Brain microvascular endothelial cell (primary cell): ENCODE results near the gene USP32.

Experiments
- DNase-seq: peaks from one replicate; pipeline ENCODE4 v3.0.0-alpha.2; 2020
- H3K27ac ChIP-seq: fragments of 250-450 bp; sonication (Bioruptor Pico); 2 replicates; pipeline ENCODE4 v1.5.1; 2020; ENCODE audit warnings: mild to moderate bottlenecking, moderate library complexity
- H3K27me3 ChIP-seq: fragments of 250-450 bp; sonication (Bioruptor Pico); replicated peaks from 2 replicates; pipeline ENCODE4 v1.5.1; 2020; ENCODE audit warnings: mild to moderate bottlenecking
- H3K36me3 ChIP-seq: fragments of 250-450 bp; sonication (Bioruptor Pico); replicated peaks from 2 replicates; pipeline ENCODE4 v1.5.1; 2020; ENCODE audit warnings: mild to moderate bottlenecking
- H3K4me3 ChIP-seq: 2 replicates; pipeline ENCODE4 v1.5.1; 2011; ENCODE audit warnings: low read depth, mild to moderate bottlenecking, control low read depth, low read length, moderate library complexity
- CTCF ChIP-seq: IDR thresholded peaks from 2 replicates; pipeline ENCODE4 v1.5.1; 2011; ENCODE audit warnings: low read depth, mild to moderate bottlenecking, moderate library complexity, low read length, control low read depth, inconsistent platforms; ENCODE audit errors: missing control alignments
- in situ Hi-C: cut with HindIII; loops from 2 replicates; pipeline ENCODE4 v1.10.0; 2017; ENCODE audit warnings: low sequenced_read_pairs, low pct_ligation_motif_present

Gene USP32

GRCh38 chr17:60134396-60135150 lies 257.4 kb downstream of the USP32 start:
- DNase-seq, result peak; percentile 62
- Histone ChIP-seq H3K4me3 (peak overlapping the region; percentile 78), H3K36me3 (no peaks in the 10 kb centered on the region), H3K27ac (peak overlapping the region; percentile 61), H3K27me3 (peaks cover 12% of the 10 kb centered on the region)
- TF ChIP-seq CTCF, result no peak
- in situ Hi-C loops, result no loop called here

GRCh38 chr17:60130466-60130865 lies 261.5 kb downstream of the USP32 start:
- Histone ChIP-seq H3K27ac (no peak overlapping the region), H3K27me3 (no peaks in the 10 kb centered on the region), H3K36me3 (no peaks in the 10 kb centered on the region), H3K4me3 (no peak overlapping the region)
- no peak for TF ChIP-seq CTCF
- in situ Hi-C loops, result no loop called here
- DNase-seq, result no peak

GRCh38 chr17:60129164-60129563 lies 262.8 kb downstream of the USP32 start:
- no peak for TF ChIP-seq CTCF

More at GRCh38 chr17:60129164-60129563, 262.8 kb downstream of the USP32 start:
- Histone ChIP-seq H3K4me3 (no peak overlapping the region), H3K27ac (no peak overlapping the region), H3K27me3 (no peaks in the 10 kb centered on the region), H3K36me3 (no peaks in the 10 kb centered on the region)
- in situ Hi-C loops, result no loop called here
- no peak for DNase-seq
